GM23248 (cell line): Measurements from ENCODE around the gene CLSTN2. TPM values are rescaled to one million over a fixed set of nuclear protein-coding genes. Genes with fewer than 3 reads are reported as not detected.
A peak's percentile ranks its signal among the peaks of the same experiment; 100 is the strongest.

Source experiments
- DNase-seq: peaks from one replicate; pipeline ENCODE4 v3.0.0-alpha.2; 2015
- H2AFZ ChIP-seq: fragments of 200-600 bp; sonication (generic); 2 replicates; pipeline ENCODE4 v1.6.1; 2016; ENCODE audit warnings: antibody characterized with exemption
- H3F3A ChIP-seq: fragments of 200-600 bp; sonication (generic); 2 replicates; pipeline ENCODE4 v1.6.1; 2016; ENCODE audit warnings: mild to moderate bottlenecking, antibody characterized with exemption, mixed run types; ENCODE audit not compliant: insufficient read depth
- H3K27ac ChIP-seq: fragments of 200-600 bp; sonication (generic); 2 replicates; pipeline ENCODE4 v1.5.1; 2016; ENCODE audit warnings: mild to moderate bottlenecking
- H3K27me3 ChIP-seq: fragments of 200-600 bp; sonication (generic); replicated peaks from 2 replicates; pipeline ENCODE4 v1.6.1; 2016; ENCODE audit warnings: mild to moderate bottlenecking; ENCODE audit not compliant: insufficient read depth
- H3K36me3 ChIP-seq: fragments of 200-600 bp; sonication (generic); 2 replicates; pipeline ENCODE4 v1.6.1; 2016; ENCODE audit warnings: low read depth, mild to moderate bottlenecking
- H3K4me1 ChIP-seq: fragments of 200-600 bp; sonication (generic); 2 replicates; pipeline ENCODE4 v1.6.1; 2016; ENCODE audit warnings: mild to moderate bottlenecking; ENCODE audit not compliant: insufficient read depth
- H3K4me2 ChIP-seq: fragments of 200-600 bp; sonication (generic); one replicate; pipeline ENCODE4 v1.6.1; 2016; ENCODE audit warnings: mild to moderate bottlenecking; ENCODE audit not compliant: unreplicated experiment
- H3K4me3 ChIP-seq: fragments of 200-600 bp; sonication (generic); 2 replicates; pipeline ENCODE4 v1.5.1; 2016; ENCODE audit warnings: mild to moderate bottlenecking
- H3K79me2 ChIP-seq: fragments of 200-600 bp; sonication (generic); 2 replicates; pipeline ENCODE4 v1.6.1; 2016; ENCODE audit warnings: mild to moderate bottlenecking; ENCODE audit not compliant: insufficient read depth
- H3K9ac ChIP-seq: fragments of 200-600 bp; sonication (generic); 2 replicates; pipeline ENCODE4 v1.6.1; 2016; ENCODE audit warnings: mild to moderate bottlenecking
- H3K9me2 ChIP-seq: fragments of 200-600 bp; sonication (generic); 2 replicates; pipeline ENCODE4 v1.6.1; 2016; ENCODE audit warnings: mixed run types, mild to moderate bottlenecking, moderate library complexity; ENCODE audit not compliant: insufficient read depth
- H3K9me3 ChIP-seq: fragments of 200-600 bp; sonication (generic); one replicate; pipeline ENCODE4 v1.6.1; 2017; ENCODE audit warnings: low read depth
- H4K20me1 ChIP-seq: fragments of 200-600 bp; sonication (generic); 2 replicates; pipeline ENCODE4 v1.6.0; 2016; ENCODE audit not compliant: insufficient read depth
- EZH2 ChIP-seq: fragments of 200-600 bp; sonication (generic); IDR thresholded peaks from 2 replicates; pipeline ENCODE4 v1.6.1; 2018; ENCODE audit warnings: antibody characterized with exemption, mild to moderate bottlenecking; ENCODE audit not compliant: insufficient read depth, poor library complexity, severe bottlenecking
- EZH2phosphoT487 ChIP-seq: fragments of 200-600 bp; sonication (generic); IDR thresholded peaks from 2 replicates; pipeline ENCODE4 v1.6.1; 2018; ENCODE audit warnings: antibody characterized with exemption, moderate library complexity, mild to moderate bottlenecking, low read depth; ENCODE audit not compliant: insufficient read depth
- WGBS, 2 experiments: methylation state at CpG; one replicate each; pipeline ENCODE4 v1.1.6; 2015 to 2017; ENCODE audit warnings: low lambda C conversion rate in 2 of 2, low coverage in 1 of 2; ENCODE audit errors: missing lambda C conversion rate in 2 of 2; 5-methylcytosine and 5-hydroxymethylcytosine counted together
- in situ Hi-C: fragments of 300-500 bp; cut with MboI; formaldehyde crosslinking; loops from 2 replicates; pipeline ENCODE4 v1.15.0; 2020
- polyA plus RNA-seq: library from polyadenylated mRNA; unstranded; fragments of >200 nt; fragmentation: Nextera tagmentation; extraction: Ambion mirVana; gene quantifications from 2 replicates; pipeline ENCODE4 v1.2.1, GENCODE V29; 2016
- total RNA-seq: library from RNA; depleted of rRNA; stranded (reverse); fragments of >200 nt; shearing (Covaris generic); gene quantifications from 2 replicates; pipeline ENCODE4 v1.2.3, GENCODE V29; 2014

The CLSTN2 gene
- total and polyA plus RNA-seq, 2 experiments from 2014 or later, result not detected

DNA sequence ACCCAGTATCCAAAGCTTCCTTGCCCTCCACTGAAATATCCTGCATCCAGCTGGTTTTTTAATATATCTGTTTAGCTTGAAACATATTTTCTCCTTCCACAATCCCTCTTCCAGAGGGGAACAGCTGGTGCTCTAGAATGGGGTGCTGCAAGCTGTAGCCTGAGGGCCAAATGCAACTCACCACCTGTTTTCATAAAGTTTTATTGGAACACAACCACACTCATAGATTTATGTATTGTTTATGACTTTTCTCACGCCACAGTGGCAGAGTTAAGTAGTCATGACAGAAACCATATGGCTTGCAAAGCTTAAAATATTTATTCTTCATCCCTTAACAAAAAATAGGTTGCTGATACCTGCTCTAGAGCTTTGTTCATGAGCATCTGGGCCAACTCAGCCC, 298.7 kb downstream of the CLSTN2 start:
- Histone ChIP-seq H3K79me2 (no peaks in the 10 kb centered on the region), H3K9me2 (no peaks in the 10 kb centered on the region), H3K9me3 (no peaks in the 10 kb centered on the region), H3K27me3 (no peaks in the 10 kb centered on the region), H3K4me2 (no peak overlapping the region), H3K4me3 (no peak overlapping the region), H3K9ac (no peak overlapping the region), H2AFZ (no peak overlapping the region), H3K36me3 (no peaks in the 10 kb centered on the region), H3F3A (no peaks in the 10 kb centered on the region), H3K27ac (no peak overlapping the region), H4K20me1 (no peaks in the 10 kb centered on the region), H3K4me1 (no peaks in the 10 kb centered on the region)
- TF ChIP-seq EZH2phosphoT487 (no peak), EZH2 (no peak)
- no peak for DNase-seq
- in situ Hi-C loops, result no loop called here
- WGBS, 2 experiments, result 16 to 21% methylated on average over 1 of the region's 1 CpG

DNA sequence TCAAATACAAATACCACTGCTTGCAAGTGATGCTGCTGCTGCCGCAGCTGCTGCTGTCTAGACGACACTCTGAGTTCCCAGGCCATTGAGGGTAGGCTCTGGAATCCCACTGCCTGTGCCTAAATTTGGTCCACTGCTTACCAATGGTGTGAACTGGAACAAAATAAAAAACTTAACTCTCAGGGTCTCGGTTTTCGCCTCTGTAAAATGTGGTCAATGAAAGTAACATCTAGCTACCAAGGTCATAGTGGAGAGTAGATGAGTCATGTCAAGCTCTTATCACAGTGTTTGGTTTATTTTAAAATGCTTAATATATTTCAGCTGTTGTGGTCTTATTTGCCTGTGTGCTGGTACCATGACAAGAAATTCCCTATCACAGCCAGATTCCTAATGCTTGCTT, 299.3 kb downstream of the CLSTN2 start:
- H3K4me3 ChIP-seq, result no peak overlapping the region
- DNase-seq, result no peak
- H3K27me3 ChIP-seq, result no peaks in the 10 kb centered on the region
- H3K27ac ChIP-seq, result no peak overlapping the region
- H3K9me3 ChIP-seq, result no peaks in the 10 kb centered on the region
- no peaks in the 10 kb centered on the region for H3K79me2 ChIP-seq
- 60 to 69% methylated on average over 4 of the region's 4 CpGs for WGBS, 2 experiments
- no peak overlapping the region for H3K4me2 ChIP-seq
- no peak overlapping the region for H3K9ac ChIP-seq
- no peak overlapping the region for H2AFZ ChIP-seq
- no peaks in the 10 kb centered on the region for H4K20me1 ChIP-seq
- no peaks in the 10 kb centered on the region for H3K4me1 ChIP-seq
- H3K36me3 ChIP-seq, result no peaks in the 10 kb centered on the region
- no peak for TF ChIP-seq EZH2phosphoT487
- no peak for TF ChIP-seq EZH2
- in situ Hi-C loops, result no loop called here
- no peaks in the 10 kb centered on the region for H3F3A ChIP-seq
- no peaks in the 10 kb centered on the region for H3K9me2 ChIP-seq

DNA sequence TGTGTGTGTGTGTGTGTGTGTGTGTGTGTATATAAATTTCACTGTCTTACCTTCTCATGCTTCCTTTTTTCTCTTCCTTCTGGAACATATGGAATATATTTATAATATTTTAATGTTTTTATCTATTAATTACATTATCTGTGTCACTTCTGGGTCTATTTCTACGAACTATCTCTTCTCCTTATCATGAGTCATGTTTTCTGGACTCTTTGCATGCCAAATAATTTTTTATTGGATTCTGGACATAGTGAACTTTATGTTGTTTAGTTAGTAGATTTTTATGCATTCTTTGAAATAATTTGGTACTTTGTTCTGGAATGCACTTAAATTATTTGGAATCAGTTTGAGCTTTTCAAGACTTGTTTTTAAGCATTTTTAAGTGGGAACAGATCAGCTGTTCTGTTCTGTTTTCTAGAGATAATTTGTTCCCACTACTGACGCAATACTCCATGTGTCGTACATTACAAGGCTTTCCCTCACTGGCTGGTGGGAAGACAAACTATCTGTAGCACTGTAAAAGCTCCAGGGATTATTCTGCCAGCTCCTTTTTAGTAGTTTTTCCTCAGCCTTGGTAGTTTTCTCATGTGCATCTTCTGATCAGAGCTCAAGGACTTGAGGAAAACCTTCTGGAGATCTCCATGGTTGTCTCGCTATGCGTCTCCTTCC, 302.0 kb downstream of the CLSTN2 start:
- Histone ChIP-seq H3K36me3 (no peaks in the 10 kb centered on the region), H3K27ac (no peak overlapping the region), H3K79me2 (no peaks in the 10 kb centered on the region), H2AFZ (no peak overlapping the region), H3K4me2 (no peak overlapping the region), H3F3A (no peaks in the 10 kb centered on the region), H3K4me1 (no peaks in the 10 kb centered on the region), H3K9ac (no peak overlapping the region), H3K9me3 (no peaks in the 10 kb centered on the region), H3K9me2 (no peaks in the 10 kb centered on the region), H3K27me3 (no peaks in the 10 kb centered on the region), H4K20me1 (no peaks in the 10 kb centered on the region), H3K4me3 (no peak overlapping the region)
- TF ChIP-seq EZH2 (no peak), EZH2phosphoT487 (no peak)
- 8 to 11% methylated on average over 5 of the region's 5 CpGs for whole genome bisulfite sequencing, 2 experiments
- DNase-seq, result peak; percentile 18
- in situ Hi-C loops, result no loop called here

DNA sequence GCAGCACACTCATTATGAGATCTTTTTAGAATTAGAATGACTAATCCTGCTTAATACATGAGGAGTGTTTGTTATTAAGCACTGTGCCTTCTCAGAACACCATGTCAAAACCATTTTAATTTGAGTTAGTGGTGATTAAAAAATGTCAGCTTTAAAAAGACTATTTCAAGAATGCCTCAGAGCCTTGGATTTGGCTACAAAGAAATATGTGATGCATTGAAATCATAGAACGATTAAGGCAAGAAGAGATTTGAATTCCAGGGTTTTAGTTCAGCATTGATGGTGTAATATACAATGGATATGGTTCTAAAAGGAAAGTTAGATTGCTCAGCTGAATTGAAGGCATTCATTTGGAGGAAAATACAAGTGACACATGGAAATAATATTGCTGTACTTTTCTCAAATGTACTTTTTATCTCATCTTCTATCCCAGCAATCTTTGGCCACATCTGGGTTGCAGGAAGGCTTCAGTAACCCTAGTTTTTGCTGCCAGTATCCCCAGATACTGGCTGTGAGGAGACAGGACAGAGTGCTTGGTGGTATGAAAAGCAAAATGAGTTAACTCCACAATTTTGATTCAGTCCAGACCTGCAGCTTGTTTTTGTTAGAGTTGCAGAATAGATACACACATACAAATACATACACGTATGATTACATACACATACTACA, 303.8 kb downstream of the CLSTN2 start:
- Histone ChIP-seq H3K9me2 (no peaks in the 10 kb centered on the region), H3K4me1 (no peaks in the 10 kb centered on the region), H3K27ac (no peak overlapping the region), H3K9me3 (no peaks in the 10 kb centered on the region), H3K36me3 (no peaks in the 10 kb centered on the region), H3K4me3 (no peak overlapping the region), H4K20me1 (no peaks in the 10 kb centered on the region), H3K79me2 (no peaks in the 10 kb centered on the region), H3K4me2 (no peak overlapping the region), H3K9ac (no peak overlapping the region), H3F3A (no peaks in the 10 kb centered on the region), H2AFZ (no peak overlapping the region), H3K27me3 (no peaks in the 10 kb centered on the region)
- in situ Hi-C loops, result no loop called here
- WGBS, 2 experiments, result 4 to 5% methylated on average over 2 of the region's 2 CpGs
- no peak for TF ChIP-seq EZH2phosphoT487
- no peak for DNase-seq
